ENCODE measurements around the gene ZDHHC14.
"Not testable (repeated sequence)": the region's sequence is repeated elsewhere in the genome, so short reads cannot be mapped to it uniquely, and the experiment has no call there.

Gene ZDHHC14

DNA sequence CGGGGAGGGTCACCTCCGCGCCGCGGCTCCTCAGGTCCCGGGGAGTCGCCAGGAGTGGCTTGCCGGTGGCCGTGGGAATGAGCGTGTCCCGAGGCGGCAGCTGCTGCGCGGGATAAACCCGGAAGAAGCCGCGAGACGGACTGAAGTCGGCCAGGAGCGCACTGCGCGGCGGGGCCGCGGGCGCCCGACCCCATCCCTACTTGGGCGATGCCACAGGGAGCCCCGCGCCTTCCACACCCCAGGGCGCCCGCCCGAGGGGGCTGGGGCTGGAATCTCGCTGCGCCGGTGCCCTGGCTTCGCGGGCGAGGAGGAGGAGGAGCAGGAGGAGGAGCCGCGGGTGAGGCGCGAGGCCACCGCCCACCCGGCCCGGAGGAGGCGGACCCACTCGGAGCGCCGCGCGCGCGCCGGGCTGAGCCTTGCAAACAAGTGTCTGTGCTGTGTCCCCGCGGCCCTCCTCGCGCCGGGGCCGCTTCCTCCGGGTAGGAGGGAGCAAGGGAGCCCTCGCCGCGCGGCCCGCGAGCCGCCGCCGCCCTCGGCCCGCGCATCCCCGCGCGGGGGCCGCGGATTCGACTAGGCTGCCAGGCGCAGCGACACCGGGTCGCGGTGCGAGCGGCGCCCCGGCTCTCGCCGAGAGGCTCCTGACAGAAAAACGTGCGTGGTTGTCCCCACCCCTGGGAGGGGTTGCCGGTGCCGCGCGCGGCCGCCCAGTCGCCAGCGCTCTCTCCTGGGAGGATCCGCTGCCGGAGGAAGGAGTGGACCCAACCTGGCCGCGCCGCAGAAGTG lies at the start of gene ZDHHC14:
Gene ZDHHC14 (plus strand): TSS at position 412 of the 783 bp plus-strand sequence.
- Histone ChIP-seq H3K9me3 (ENCODE audit: severe bottlenecking) (no peaks in the 10 kb centered on the region), H3K4me3 (ENCODE audit: low read depth, low read length) (peak within 1 kb of the TSS; percentile 83), H3K27ac (peak within 1 kb of the TSS; percentile 85), H3K27me3 (ENCODE audit: insufficient read depth, low read depth, severe bottlenecking) (no peaks in the 10 kb centered on the region), H3K36me3 (no peaks in the 10 kb centered on the region)
- peak; percentile 90 for DNase-seq
- TF ChIP-seq, protein P1, sequence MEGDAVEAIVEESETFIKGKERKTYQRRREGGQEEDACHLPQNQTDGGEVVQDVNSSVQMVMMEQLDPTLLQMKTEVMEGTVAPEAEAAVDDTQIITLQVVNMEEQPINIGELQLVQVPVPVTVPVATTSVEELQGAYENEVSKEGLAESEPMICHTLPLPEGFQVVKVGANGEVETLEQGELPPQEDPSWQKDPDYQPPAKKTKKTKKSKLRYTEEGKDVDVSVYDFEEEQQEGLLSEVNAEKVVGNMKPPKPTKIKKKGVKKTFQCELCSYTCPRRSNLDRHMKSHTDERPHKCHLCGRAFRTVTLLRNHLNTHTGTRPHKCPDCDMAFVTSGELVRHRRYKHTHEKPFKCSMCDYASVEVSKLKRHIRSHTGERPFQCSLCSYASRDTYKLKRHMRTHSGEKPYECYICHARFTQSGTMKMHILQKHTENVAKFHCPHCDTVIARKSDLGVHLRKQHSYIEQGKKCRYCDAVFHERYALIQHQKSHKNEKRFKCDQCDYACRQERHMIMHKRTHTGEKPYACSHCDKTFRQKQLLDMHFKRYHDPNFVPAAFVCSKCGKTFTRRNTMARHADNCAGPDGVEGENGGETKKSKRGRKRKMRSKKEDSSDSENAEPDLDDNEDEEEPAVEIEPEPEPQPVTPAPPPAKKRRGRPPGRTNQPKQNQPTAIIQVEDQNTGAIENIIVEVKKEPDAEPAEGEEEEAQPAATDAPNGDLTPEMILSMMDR (IDR thresholded peaks at IDR 0.05; ENCODE audit: low read depth, low read length): no peak

DNA sequence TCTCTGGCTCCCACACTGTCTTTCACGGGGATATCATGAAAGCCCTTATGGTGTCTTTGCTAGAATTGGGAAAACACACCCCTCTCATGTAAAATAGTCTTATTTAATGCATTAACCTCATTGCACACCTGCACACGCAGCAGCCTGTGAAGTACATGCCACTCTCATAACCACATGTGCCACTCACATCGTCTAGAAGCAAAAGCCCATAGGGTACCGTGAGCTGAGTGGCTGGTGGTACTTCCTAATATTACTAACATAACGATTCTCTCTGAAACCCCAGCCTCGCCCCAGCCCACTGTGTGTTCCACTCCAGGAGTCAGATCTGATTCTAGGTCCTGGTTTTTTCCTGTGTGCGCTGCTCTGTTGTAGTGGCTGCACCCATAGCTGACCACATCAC lies 48.2 kb upstream of the ZDHHC14 start:
- Histone ChIP-seq H3K27ac (no peak overlapping the region), H3K27me3 (ENCODE audit: insufficient read depth, low read depth, severe bottlenecking) (no peaks in the 10 kb centered on the region), H3K36me3 (no peaks in the 10 kb centered on the region), H3K4me3 (ENCODE audit: low read depth, low read length) (no peak overlapping the region), H3K9me3 (ENCODE audit: severe bottlenecking) (no peaks in the 10 kb centered on the region)
- DNase-seq: no peak
- TF ChIP-seq, protein P1 (IDR thresholded peaks at IDR 0.05; ENCODE audit: low read depth, low read length): no peak

DNA sequence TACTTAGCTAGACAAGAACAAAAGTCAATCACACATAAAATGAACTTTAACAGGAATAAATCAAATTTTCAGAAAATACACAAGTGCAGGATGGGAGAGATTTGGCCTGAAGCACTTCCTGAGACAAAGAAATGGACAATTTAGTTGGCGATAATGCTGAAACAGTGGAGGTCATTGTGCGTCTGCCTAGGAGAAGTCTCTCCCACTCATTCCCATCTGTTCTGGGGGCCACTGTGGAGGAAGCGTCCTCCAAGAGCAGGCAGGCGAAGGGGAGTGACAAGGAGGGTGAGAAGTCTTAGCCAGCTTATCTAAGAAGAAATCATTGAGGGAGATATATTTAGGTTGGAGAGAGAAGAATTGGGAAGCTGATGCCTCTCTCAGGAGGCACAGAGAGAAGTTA lies 47.5 kb upstream of the ZDHHC14 start:
- no peak overlapping the region for H3K4me3 ChIP-seq (ENCODE audit: low read depth, low read length)
- no peaks in the 10 kb centered on the region for H3K36me3 ChIP-seq
- no peaks in the 10 kb centered on the region for H3K27me3 ChIP-seq (ENCODE audit: insufficient read depth, low read depth, severe bottlenecking)
- TF ChIP-seq, protein P1 (IDR thresholded peaks at IDR 0.05; ENCODE audit: low read depth, low read length): no peak
- no peak overlapping the region for H3K27ac ChIP-seq
- no peak for DNase-seq
- no peaks in the 10 kb centered on the region for H3K9me3 ChIP-seq (ENCODE audit: severe bottlenecking)

DNA sequence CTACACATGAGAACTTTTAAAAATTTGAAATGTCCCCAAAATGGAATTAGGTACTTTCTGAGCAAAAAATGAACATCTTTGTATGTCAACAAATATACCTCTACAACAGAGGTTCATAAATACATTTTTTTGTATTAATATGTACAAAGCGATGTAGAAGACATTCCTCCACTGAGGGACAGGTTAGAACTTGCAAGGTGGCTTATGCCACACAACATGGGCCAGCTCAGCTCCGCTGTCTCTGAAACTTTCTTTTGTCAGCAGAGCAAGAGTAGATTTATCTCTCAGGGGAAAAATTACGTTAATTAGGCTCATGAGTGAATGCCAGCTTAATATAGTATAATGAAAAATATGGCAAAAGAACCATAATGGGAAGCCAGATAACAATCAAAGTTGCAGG lies 47.0 kb upstream of the ZDHHC14 start:
- Histone ChIP-seq H3K36me3 (no peaks in the 10 kb centered on the region), H3K27me3 (ENCODE audit: insufficient read depth, low read depth, severe bottlenecking) (no peaks in the 10 kb centered on the region), H3K27ac (no peak overlapping the region), H3K4me3 (ENCODE audit: low read depth, low read length) (no peak overlapping the region), H3K9me3 (ENCODE audit: severe bottlenecking) (no peaks in the 10 kb centered on the region)
- TF ChIP-seq, protein P1 (IDR thresholded peaks at IDR 0.05; ENCODE audit: low read depth, low read length): no peak
- DNase-seq: no peak

DNA sequence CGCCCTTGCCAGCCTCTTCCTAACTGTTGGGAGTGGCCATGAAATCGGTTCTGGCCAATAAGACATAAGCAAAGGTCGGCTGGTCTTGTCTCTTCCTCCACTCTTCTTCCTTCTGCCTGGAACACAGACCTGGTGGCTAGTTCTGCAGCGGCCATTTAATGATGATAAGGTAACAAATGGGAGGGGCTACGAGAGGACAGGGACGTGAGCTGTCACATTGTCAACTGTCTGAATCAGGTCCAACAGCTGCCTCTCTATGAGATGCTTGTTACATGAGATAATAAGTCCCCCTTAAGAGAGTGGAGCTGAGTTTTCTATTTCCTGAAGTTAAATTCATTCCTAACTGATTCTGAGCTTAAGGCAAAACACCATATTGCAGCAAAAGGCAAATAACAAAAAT lies 45.2 kb upstream of the ZDHHC14 start:
- Histone ChIP-seq H3K36me3 (no peaks in the 10 kb centered on the region), H3K27me3 (ENCODE audit: insufficient read depth, low read depth, severe bottlenecking) (no peaks in the 10 kb centered on the region), H3K9me3 (ENCODE audit: severe bottlenecking) (no peaks in the 10 kb centered on the region), H3K4me3 (ENCODE audit: low read depth, low read length) (no peak overlapping the region), H3K27ac (no peak overlapping the region)
- TF ChIP-seq, protein P1 (IDR thresholded peaks at IDR 0.05; ENCODE audit: low read depth, low read length): no peak
- peak; percentile 39 for DNase-seq

DNA sequence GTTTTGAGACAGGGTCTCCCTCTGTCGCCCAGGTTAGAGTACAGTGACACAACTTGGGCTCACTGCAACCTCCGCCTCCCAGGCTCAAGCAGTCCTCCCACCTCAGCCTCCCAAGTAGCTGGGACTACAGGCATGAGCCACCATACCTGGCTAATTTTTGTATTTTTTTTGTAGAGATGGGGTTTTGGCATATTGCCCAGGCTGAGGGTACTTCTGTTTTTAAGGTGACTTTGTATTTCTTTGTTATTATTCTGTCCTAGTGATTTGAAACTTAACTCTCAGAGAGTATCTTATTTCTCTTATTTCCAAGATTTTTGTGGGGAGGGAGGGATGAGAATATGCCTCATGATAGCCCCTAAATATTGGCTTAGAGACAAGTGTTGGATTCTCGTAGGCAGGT lies 43.7 kb upstream of the ZDHHC14 start:
- not testable (repeated sequence) for H3K27me3 ChIP-seq (ENCODE audit: insufficient read depth, low read depth, severe bottlenecking); H3K27ac ChIP-seq; H3K4me3 ChIP-seq (ENCODE audit: low read depth, low read length); H3K9me3 ChIP-seq (ENCODE audit: severe bottlenecking); H3K36me3 ChIP-seq; DNase-seq
